Measurements from ENCODE around the gene UNC5B. TPM values are rescaled to one million over a fixed set of nuclear protein-coding genes. Genes with fewer than 3 reads are reported as not detected.

UNC5B gene
- total RNA-seq, result 9.3 and 11.7 TPM in 2 replicates

DNA sequence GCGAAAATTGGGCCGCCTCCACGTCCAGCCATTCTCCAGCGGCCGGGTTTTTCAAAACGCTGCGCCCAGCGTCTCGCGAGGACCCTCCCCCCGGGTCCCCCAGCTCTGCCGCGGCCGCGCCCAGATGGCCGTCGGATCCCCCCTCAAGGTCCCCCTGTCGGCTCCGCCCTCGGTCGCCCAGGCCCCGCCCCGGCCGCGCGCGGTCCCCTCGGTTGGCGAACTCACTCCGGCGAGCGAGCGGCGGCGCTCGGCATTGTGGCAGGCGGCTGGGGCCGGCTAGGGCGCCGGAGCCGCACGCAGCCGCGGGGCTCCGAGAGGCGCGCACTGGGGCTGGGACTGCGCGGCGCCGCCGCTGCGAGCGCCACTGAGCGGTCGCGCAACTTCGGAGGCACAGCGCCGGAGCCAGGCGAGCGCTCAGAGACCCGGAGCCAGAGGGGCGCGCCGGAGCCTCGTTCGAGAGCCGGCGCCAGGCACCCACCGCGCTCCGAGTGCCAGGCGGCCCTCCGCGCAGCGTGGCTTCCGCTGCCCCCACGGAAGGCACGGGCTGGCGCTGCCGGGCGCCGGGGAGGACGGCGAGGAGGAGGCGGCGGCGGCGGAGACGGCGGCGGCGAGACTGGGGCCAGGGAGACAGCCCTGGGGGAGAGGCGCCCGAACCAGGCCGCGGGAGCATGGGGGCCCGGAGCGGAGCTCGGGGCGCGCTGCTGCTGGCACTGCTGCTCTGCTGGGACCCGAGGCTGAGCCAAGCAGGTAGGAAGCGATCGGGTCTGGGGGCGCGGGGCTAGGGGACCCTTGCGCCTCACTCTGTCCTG lies at the start of gene UNC5B:
TSS of gene UNC5B (plus strand) at position 253 of the 809 bp plus-strand sequence. CDS start at position 669, 416 bp downstream.

DNA sequence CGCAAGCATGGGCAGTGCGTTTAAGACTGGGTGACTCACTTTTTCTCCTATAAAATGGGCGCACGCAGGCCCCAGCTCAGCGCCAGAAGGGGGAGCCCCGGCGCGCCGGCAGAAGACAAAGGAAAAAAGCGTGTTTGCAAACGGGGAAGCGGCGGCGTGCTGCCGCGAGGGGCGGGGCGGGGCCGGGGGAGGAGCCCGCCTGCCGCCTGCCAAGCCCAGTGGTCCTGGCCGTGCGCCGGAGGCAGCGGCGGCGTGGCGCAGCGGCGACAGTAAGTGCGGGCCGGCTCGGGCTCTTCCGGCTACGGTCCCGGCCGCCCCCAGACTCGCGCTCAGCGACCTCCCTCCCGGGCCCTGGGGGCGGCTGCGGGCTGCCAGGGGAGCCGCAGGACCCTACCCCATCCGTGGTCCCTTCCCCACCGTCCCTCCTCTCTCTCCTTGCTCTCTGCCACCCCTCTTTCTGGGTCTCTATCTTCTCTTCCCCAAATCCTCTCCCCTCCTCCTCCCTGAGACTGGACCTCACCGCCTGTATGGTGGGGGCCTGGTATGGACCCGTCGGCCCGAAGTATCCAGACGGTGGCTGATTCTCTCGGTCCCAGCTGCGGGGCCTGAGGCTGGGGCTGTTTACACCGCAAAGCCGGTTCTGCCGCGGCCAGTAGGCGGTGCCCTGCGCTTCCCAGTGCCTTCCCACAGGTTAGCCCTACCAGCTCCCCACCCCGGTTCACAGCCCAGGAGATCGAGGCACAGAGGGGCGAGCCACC lies 106.9 kb downstream of the UNC5B start, which contains the start of gene SLC29A3:
TSS of gene SLC29A3 (plus strand) at position 218 of the 758 bp plus-strand sequence. CDS start at position 269, 51 bp downstream.

Other genes starting within 250 kb of the UNC5B start
- 0.96 and 1.7 TPM in 2 replicates for gene SLC29A3, start 106.7 kb downstream of the UNC5B start, total RNA-seq
- gene CDH23, start 184.3 kb downstream of the UNC5B start, total RNA-seq, result under 0.01 and 0.56 TPM in 2 replicates

All from regular cardiac myocyte (primary cell).